Suprapubic skin (tissue), 4 donors: Measurements from ENCODE around the gene P2RX6. TPM values are rescaled to one million over a fixed set of nuclear protein-coding genes. Genes with fewer than 3 reads are reported as not detected.

Experiments used
- DNase-seq, 2 donors: peaks; one replicate each; pipeline ENCODE4 v3.0.0-alpha.2; 2019; ENCODE audit warnings: low spot score in 2 of 2
- H3K27ac ChIP-seq: fragments of 200-600 bp; sonication (generic); one replicate; pipeline ENCODE4 v1.5.1; 2019
- H3K27me3 ChIP-seq: fragments of 200-600 bp; sonication (generic); one replicate; pipeline ENCODE4 v1.5.1; 2019
- H3K36me3 ChIP-seq: fragments of 200-600 bp; sonication (generic); one replicate; pipeline ENCODE4 v1.5.1; 2019
- H3K4me1 ChIP-seq: fragments of 200-600 bp; sonication (generic); one replicate; pipeline ENCODE4 v1.5.1; 2019
- H3K4me3 ChIP-seq: fragments of 200-600 bp; sonication (generic); one replicate; pipeline ENCODE4 v1.5.1; 2019; ENCODE audit warnings: mild to moderate bottlenecking
- H3K9me3 ChIP-seq: fragments of 200-600 bp; sonication (generic); one replicate; pipeline ENCODE4 v1.5.1; 2019
- EP300 ChIP-seq: sonication (generic); formaldehyde crosslinking; IDR thresholded peaks from one replicate; pipeline ENCODE4 v1.6.1; 2017; ENCODE audit warnings: antibody characterized with exemption
- POLR2A ChIP-seq, 2 donors: fragments of 450-650 bp; IDR thresholded peaks; one replicate each; pipeline ENCODE4 v1.6.1; 2017; ENCODE audit warnings: antibody characterized with exemption in 2 of 2, mild to moderate bottlenecking in 2 of 2, moderate library complexity in 2 of 2
- POLR2AphosphoS5 ChIP-seq, 3 donors: sonication (generic); formaldehyde crosslinking; IDR thresholded peaks; one replicate each; pipeline ENCODE4 v1.6.1; 2017; ENCODE audit warnings: antibody characterized with exemption in 3 of 3
- WGBS: methylation state at CpG from one replicate; pipeline ENCODE4 v1.1.5; 2018; 5-methylcytosine and 5-hydroxymethylcytosine counted together
- total RNA-seq, 4 donors: library from RNA; depleted of rRNA; stranded (reverse); fragments of >200 nt; gene quantifications; one replicate each; pipeline ENCODE4 v1.1.0, GENCODE V29; 2016
- TF ChIP-seq, protein P1 (sequence below), 2 donors: fragments of 200-600 bp in 1 of 2; fragments of 450-650 bp in 1 of 2; sonication (generic) in 1 of 2; IDR thresholded peaks; one replicate each; pipeline ENCODE4 v1.5.1; 2016 to 2019; ENCODE audit warnings: antibody characterized with exemption in 2 of 2, mild to moderate bottlenecking in 1 of 2, moderate library complexity in 1 of 2

P2RX6 gene
- total RNA-seq, 4 donors from 2014 or later, result 0.21 to 3.1 (median 1.0) TPM

DNA sequence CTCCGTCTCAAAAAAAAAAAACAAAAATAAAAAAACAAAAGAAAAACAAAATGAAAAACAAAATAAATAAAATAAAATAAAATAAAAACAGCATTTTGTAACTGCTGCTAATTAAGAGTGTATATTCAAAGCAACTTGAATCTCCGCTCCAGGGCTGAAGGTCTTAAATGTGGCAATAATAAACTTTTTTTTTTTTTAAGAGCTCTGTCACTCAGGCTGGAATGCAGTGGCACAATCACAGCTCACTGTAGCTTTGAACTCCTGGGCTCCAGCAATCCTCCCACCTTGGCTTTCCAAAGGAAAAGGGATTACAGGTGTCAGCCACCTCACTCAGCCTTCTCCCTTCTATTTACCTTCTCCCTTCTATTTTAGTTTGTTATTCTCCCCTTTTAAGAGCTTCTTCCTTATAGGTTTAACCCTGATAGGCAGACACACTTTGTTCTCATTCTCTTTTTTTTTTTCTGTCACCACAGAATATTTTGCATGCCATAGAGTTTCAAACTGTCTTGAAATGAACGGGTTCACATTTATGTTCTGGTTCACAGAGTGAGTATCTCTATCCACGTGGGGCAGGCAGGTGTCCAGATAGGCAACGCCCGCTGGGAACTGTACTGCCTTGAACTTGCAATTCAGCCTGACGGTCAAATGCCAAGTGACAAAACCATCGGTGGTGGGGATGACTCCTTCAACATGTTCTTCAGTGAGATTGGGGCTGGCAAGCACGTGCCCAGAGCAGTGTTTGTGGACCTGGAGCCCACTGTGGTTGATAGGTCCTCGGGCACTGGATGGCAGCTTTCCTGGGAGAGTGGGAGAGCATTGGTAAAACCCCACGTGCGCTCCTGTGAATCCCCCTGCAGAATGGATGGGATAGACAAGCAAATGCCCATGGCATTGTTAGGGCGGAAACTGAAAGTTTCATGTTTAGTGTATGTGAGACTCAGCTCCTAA lies 50.2 kb downstream of the P2RX6 start:
- no peak for DNase-seq
- H3K4me1 ChIP-seq, result no peaks in the 10 kb centered on the region
- H3K27me3 ChIP-seq, result no peaks in the 10 kb centered on the region
- H3K9me3 ChIP-seq, result no peaks in the 10 kb centered on the region
- TF ChIP-seq POLR2A (IDR thresholded peaks at IDR 0.05) (no peak), POLR2AphosphoS5 (IDR thresholded peaks at IDR 0.05) (no peak), EP300 (no peak)
- TF ChIP-seq, protein P1, sequence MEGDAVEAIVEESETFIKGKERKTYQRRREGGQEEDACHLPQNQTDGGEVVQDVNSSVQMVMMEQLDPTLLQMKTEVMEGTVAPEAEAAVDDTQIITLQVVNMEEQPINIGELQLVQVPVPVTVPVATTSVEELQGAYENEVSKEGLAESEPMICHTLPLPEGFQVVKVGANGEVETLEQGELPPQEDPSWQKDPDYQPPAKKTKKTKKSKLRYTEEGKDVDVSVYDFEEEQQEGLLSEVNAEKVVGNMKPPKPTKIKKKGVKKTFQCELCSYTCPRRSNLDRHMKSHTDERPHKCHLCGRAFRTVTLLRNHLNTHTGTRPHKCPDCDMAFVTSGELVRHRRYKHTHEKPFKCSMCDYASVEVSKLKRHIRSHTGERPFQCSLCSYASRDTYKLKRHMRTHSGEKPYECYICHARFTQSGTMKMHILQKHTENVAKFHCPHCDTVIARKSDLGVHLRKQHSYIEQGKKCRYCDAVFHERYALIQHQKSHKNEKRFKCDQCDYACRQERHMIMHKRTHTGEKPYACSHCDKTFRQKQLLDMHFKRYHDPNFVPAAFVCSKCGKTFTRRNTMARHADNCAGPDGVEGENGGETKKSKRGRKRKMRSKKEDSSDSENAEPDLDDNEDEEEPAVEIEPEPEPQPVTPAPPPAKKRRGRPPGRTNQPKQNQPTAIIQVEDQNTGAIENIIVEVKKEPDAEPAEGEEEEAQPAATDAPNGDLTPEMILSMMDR (IDR thresholded peaks at IDR 0.05), result no peak
- no peaks in the 10 kb centered on the region for H3K36me3 ChIP-seq
- no peak overlapping the region for H3K4me3 ChIP-seq
- no peak overlapping the region for H3K27ac ChIP-seq
- WGBS, result 51% methylated on average over 13 of the region's 13 CpGs

DNA sequence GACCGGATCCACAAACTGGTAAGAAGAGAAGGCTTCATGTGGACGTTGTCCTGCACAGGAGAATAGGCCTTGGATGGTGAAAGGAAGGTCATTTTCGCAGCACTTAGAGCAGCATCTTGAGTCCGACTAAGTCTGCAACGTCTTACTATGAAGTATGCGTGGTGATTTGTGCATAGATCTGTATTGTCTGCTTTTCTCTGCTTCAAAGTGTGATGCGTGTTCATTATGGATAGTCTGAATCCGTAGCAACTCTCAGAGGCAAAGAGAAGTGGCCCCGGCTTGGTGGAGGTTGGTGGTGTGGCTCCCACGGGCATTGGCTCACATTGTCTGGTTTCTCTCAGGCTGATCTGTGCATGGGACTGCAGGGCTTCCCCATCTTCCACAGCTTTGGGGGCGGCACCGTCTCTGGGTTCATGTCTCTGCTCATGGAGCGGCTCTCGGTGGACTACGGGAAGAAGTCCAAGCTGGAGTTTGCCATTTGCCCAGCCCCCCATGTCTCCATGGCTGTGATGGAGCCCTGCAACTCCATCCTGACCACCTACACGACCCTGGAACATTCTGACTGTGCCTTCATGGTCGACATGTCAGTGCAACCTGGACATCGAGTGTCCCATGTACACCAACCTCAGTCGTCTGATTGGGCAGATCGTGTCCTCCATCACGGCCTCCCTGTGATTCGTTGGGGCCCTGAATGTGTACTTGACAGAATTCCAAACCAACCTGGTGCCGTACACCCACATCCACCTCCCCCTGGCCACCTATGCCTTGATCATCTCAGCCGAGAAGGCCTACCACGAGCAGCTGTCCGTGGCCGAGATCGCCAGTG lies 52.3 kb downstream of the P2RX6 start:
- Histone ChIP-seq H3K9me3 (no peaks in the 10 kb centered on the region), H3K27me3 (no peaks in the 10 kb centered on the region), H3K27ac (no peak overlapping the region), H3K36me3 (no peaks in the 10 kb centered on the region), H3K4me3 (no peak overlapping the region), H3K4me1 (peaks cover 4% of the 10 kb centered on the region)
- DNase-seq, result no peak
- 90% methylated on average over 26 of the region's 28 CpGs for WGBS
- TF ChIP-seq, protein P1 (IDR thresholded peaks at IDR 0.05), result no peak
- TF ChIP-seq EP300, result no peak
- TF ChIP-seq POLR2A (IDR thresholded peaks at IDR 0.05), result no peak
- TF ChIP-seq POLR2AphosphoS5 (IDR thresholded peaks at IDR 0.05), result no peak

DNA sequence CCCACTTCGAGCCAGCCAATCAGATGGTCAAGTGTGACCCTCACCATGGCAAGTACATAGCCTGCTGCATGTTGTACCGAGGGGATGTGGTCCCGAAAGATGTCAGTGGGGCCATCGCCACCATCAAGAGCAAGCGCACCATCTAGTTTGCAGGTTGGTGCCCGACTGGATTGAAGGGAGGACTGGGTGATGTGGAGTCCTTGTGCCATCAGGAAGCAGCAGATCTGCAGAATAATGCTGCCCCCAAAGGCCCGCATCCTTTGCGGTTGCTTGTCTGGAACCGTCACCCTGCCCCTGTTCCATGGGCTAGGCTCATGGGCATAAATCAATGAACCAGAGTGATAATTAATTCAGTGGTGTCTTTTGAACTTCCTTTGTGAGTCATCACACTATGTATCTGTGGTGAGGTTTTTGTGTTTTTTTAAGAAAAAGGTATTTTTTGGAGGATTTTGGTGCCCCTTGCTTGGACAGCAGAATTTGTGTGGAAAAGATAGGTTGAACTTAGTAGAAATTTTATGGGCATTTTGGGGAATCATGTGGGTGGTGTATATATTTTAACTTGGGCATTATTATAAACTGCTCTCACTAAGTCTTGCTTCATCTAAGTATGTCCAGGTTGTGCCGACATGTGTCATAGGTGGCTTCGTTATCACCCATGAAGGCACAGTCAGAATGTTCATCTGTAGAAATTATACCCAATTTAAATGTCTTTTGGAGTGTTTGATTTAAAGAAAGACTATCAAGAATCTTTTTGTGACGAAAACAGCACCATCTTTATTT lies 53.1 kb downstream of the P2RX6 start:
- no peak for TF ChIP-seq EP300
- H3K9me3 ChIP-seq, result no peaks in the 10 kb centered on the region
- H3K4me3 ChIP-seq, result no peak overlapping the region
- H3K4me1 ChIP-seq, result peaks cover 8% of the 10 kb centered on the region
- no peaks in the 10 kb centered on the region for H3K27me3 ChIP-seq
- no peaks in the 10 kb centered on the region for H3K36me3 ChIP-seq
- 94% methylated on average over 12 of the region's 12 CpGs for WGBS
- no peak overlapping the region for H3K27ac ChIP-seq
- DNase-seq, result no peak

- no peaks in the 10 kb centered on the region for H3K36me3 ChIP-seq
- H3K4me1 ChIP-seq, result peaks cover 8% of the 10 kb centered on the region
- no peaks in the 10 kb centered on the region for H3K9me3 ChIP-seq
- WGBS, result 81% methylated on average over 4 of the region's 4 CpGs
- no peaks in the 10 kb centered on the region for H3K27me3 ChIP-seq
- no peak for DNase-seq
- H3K27ac ChIP-seq, result no peak overlapping the region
- TF ChIP-seq POLR2A (IDR thresholded peaks at IDR 0.05), result no peak
- no peak for TF ChIP-seq POLR2AphosphoS5 (IDR thresholded peaks at IDR 0.05)
- TF ChIP-seq, protein P1 (IDR thresholded peaks at IDR 0.05), result no peak
- TF ChIP-seq EP300, result no peak
- no peak overlapping the region for H3K4me3 ChIP-seq
These were observed 53.8 kb downstream of the P2RX6 start for GRCh38 chr22:21068681-21069276.

DNA sequence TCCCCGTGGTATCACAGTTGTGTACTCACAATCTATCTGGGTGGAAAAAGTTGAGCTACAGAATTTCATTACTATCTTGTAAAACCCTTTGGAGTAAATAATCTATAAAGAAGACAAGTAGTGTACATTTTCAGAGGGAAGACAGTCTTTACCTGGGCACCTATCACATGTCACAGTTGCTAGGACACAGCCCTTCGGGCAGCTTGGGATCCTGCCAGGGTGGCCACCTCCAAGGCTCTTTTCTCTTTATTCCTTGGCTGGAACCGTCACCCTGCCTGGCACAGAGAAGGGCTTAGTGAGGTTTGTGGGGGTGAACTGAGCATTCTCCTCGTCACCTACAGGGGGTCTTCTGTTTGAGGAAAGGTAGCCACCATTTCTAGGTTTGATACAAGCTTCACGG lies 54.4 kb downstream of the P2RX6 start:
- H3K36me3 ChIP-seq, result no peaks in the 10 kb centered on the region
- H3K9me3 ChIP-seq, result no peaks in the 10 kb centered on the region
- H3K27me3 ChIP-seq, result no peaks in the 10 kb centered on the region
- H3K4me1 ChIP-seq, result peaks cover 8% of the 10 kb centered on the region
- H3K27ac ChIP-seq, result no peak overlapping the region
- H3K4me3 ChIP-seq, result no peak overlapping the region
- DNase-seq, result no peak
- TF ChIP-seq POLR2A (IDR thresholded peaks at IDR 0.05) (no peak), EP300 (no peak), POLR2AphosphoS5 (IDR thresholded peaks at IDR 0.05) (no peak)
- TF ChIP-seq, protein P1 (IDR thresholded peaks at IDR 0.05), result no peak
- WGBS, result 65% methylated on average over 5 of the region's 5 CpGs
